GM12878 (cell line): ENCODE measurements around the gene DPAGT1. TPM values are rescaled to one million over a fixed set of nuclear protein-coding genes. Genes with fewer than 3 reads are reported as not detected.

Experiments used
- ATAC-seq: fragments of 200-7000 bp; cut with Tn5 transposase; 3 replicates; pipeline ENCODE4 v1.9.1; 2020; ENCODE audit warnings: mild to moderate bottlenecking, moderate library complexity
- BruUV-seq: library from RNA; stranded (reverse); fragments of 400-500 nt; replicated peaks from 2 replicates; lab custom pipeline; 2021; lab: Mats Ljungman, UMichigan
- CTCF ChIA-PET: fragments of 300-600 bp; sonication (Branson Sonifier 250); formaldehyde crosslinking; extraction: SDS; loops from one replicate; lab custom pipeline; 2021; ENCODE audit warnings: inconsistent platforms; lab: Yijun Ruan, JAX
- POLR2A ChIA-PET: fragments of 350-600 bp; formaldehyde crosslinking; extraction: SDS; loops from one replicate; lab custom pipeline; 2021; ENCODE audit warnings: inconsistent platforms; lab: Charles Lee
- RAD21 ChIA-PET: fragments of 300-600 bp; sonication (Branson Sonifier 250); formaldehyde crosslinking; loops from one replicate; lab custom pipeline; 2023; ENCODE audit warnings: antibody characterized with exemption; ENCODE audit not compliant: unreplicated experiment; lab: Charles Lee
- SMC1A ChIA-PET: fragments of 300-600 bp; sonication (Branson Sonifier 250); formaldehyde crosslinking; loops from one replicate; lab custom pipeline; 2023; ENCODE audit not compliant: unreplicated experiment, uncharacterized antibody; lab: Charles Lee
- DNase-seq: peaks from one replicate; pipeline ENCODE4 v3.0.0-alpha.2; 2011; ENCODE audit warnings: low read depth, low spot score
- FAIRE-seq: peaks from 3 replicates; lab custom pipeline; 2011; peaks lifted over from hg19 to GRCh38; lab: Jason Lieb, UNC
- H2AFZ ChIP-seq: 2 replicates; pipeline ENCODE4 v1.6.0; 2011; ENCODE audit warnings: low read depth, low read length, control low read depth; ENCODE audit not compliant: control insufficient read depth
- H3K27ac ChIP-seq: 2 replicates; pipeline ENCODE4 v1.5.1; 2011; ENCODE audit warnings: control low read depth; ENCODE audit not compliant: control insufficient read depth, insufficient read depth
- H3K27me3 ChIP-seq, 2 experiments: replicated peaks in 1 of 2; 2 replicates each; pipeline versions ENCODE4 v1.6.0 to v1.6.1; 2011; ENCODE audit warnings: low read length in 1 of 2; ENCODE audit not compliant: control insufficient read depth in 2 of 2, insufficient read depth in 2 of 2
- H3K36me3 ChIP-seq, 2 experiments: 2 replicates each; pipeline ENCODE4 v1.5.1; 2011; ENCODE audit warnings: low read length in 1 of 2; ENCODE audit not compliant: control insufficient read depth in 2 of 2, insufficient read depth in 2 of 2
- H3K4me1 ChIP-seq: 2 replicates; pipeline ENCODE4 v1.6.1; 2011; ENCODE audit warnings: mild to moderate bottlenecking, low read length, moderate library complexity, mixed read lengths; ENCODE audit not compliant: control insufficient read depth, insufficient read depth
- H3K4me2 ChIP-seq: 2 replicates; pipeline ENCODE4 v1.6.0; 2011; ENCODE audit warnings: control low read depth; ENCODE audit not compliant: control insufficient read depth, insufficient read depth
- H3K4me3 ChIP-seq: fragments of 200-600 bp; sonication (generic); 2 replicates; pipeline ENCODE4 v1.5.1; 2016
- H3K79me2 ChIP-seq: 2 replicates; pipeline ENCODE4 v1.6.0; 2011; ENCODE audit warnings: low read length; ENCODE audit not compliant: control insufficient read depth, insufficient read depth
- H3K9ac ChIP-seq: 2 replicates; pipeline ENCODE4 v1.8.0; 2011; ENCODE audit warnings: low read length, control low read depth, mixed read lengths; ENCODE audit not compliant: control insufficient read depth, insufficient read depth
- H3K9me3 ChIP-seq: replicated peaks from 3 replicates; pipeline ENCODE4 v1.5.1; 2011; ENCODE audit warnings: mild to moderate bottlenecking, low read length; ENCODE audit not compliant: control insufficient read depth, insufficient read depth
- H4K20me1 ChIP-seq: 2 replicates; pipeline ENCODE4 v1.6.0; 2011; ENCODE audit not compliant: control insufficient read depth, insufficient read depth
- BHLHE40 ChIP-seq, 2 experiments: fragments of 450-650 bp in 1 of 2; IDR thresholded peaks; 2 replicates each; pipeline ENCODE4 v1.6.1; 2011 to 2017; ENCODE audit warnings: low read depth in 2 of 2, borderline replicate concordance in 1 of 2, improper control_type of control experiment in 1 of 2, low read length in 1 of 2, mild to moderate bottlenecking in 1 of 2
- BRCA1 ChIP-seq: IDR thresholded peaks from 2 replicates; pipeline ENCODE4 v1.6.1; 2011; ENCODE audit warnings: low read depth, low read length, improper control_type of control experiment
- CHD2 ChIP-seq: IDR thresholded peaks from 2 replicates; pipeline ENCODE4 v1.6.1; 2011; ENCODE audit warnings: low read depth, low read length, improper control_type of control experiment, borderline replicate concordance
- EP300 ChIP-seq, 2 experiments: fragments of 150-350 bp in 1 of 2; IDR thresholded peaks; 2 replicates each; pipeline ENCODE4 v1.6.1; 2011 to 2012; ENCODE audit warnings: low read depth in 2 of 2, low read length in 2 of 2, borderline replicate concordance in 1 of 2, improper control_type of control experiment in 1 of 2, inconsistent platforms in 1 of 2; ENCODE audit not compliant: control insufficient read depth in 1 of 2
- FOXK2 ChIP-seq: fragments of 450-650 bp; IDR thresholded peaks from 2 replicates; pipeline ENCODE4 v1.6.1; 2017; ENCODE audit warnings: mild to moderate bottlenecking, moderate library complexity
- FOXM1 ChIP-seq: IDR thresholded peaks from 2 replicates; pipeline ENCODE4 v1.6.1; 2012; ENCODE audit warnings: low read depth, mild to moderate bottlenecking, inconsistent platforms, low read length, moderate library complexity
- HDGF ChIP-seq: fragments of 450-650 bp; IDR thresholded peaks from 2 replicates; pipeline ENCODE4 v1.6.1; 2016; ENCODE audit warnings: antibody characterized with exemption
- IKZF1 ChIP-seq: fragments of 450-650 bp; conservative IDR thresholded peaks from 2 replicates; pipeline ENCODE4 v1.6.1; 2017; ENCODE audit warnings: antibody characterized with exemption, mild to moderate bottlenecking
- NFYB ChIP-seq: IDR thresholded peaks from 2 replicates; pipeline ENCODE4 v1.6.1; 2011; ENCODE audit warnings: low read depth, mild to moderate bottlenecking, low read length, improper control_type of control experiment, moderate library complexity; ENCODE audit not compliant: insufficient read depth
- PML ChIP-seq: IDR thresholded peaks from 2 replicates; pipeline ENCODE4 v1.6.1; 2012; ENCODE audit warnings: low read length, inconsistent platforms
- POLR2AphosphoS2 ChIP-seq: IDR thresholded peaks from 2 replicates; pipeline ENCODE4 v1.6.1; 2011; ENCODE audit warnings: low read depth, mild to moderate bottlenecking, low read length, improper control_type of control experiment, moderate library complexity
- RAD21 ChIP-seq: IDR thresholded peaks from 2 replicates; pipeline ENCODE4 v1.6.1; 2011; ENCODE audit warnings: mild to moderate bottlenecking, low read depth, low read length, moderate library complexity; ENCODE audit not compliant: insufficient read depth
- RAD51 ChIP-seq: fragments of 450-650 bp; IDR thresholded peaks from 2 replicates; pipeline ENCODE4 v1.6.1; 2016; ENCODE audit warnings: moderate library complexity, mild to moderate bottlenecking, inconsistent platforms
- RFX5 ChIP-seq: IDR thresholded peaks from 2 replicates; pipeline ENCODE4 v1.6.1; 2011; ENCODE audit warnings: low read depth, low read length, improper control_type of control experiment
- SIN3A ChIP-seq: IDR thresholded peaks from 2 replicates; pipeline ENCODE4 v1.6.1; 2012; ENCODE audit warnings: low read depth, low read length, improper control_type of control experiment
- SMAD1 ChIP-seq: fragments of 450-650 bp; IDR thresholded peaks from 2 replicates; pipeline ENCODE4 v1.6.1; 2018; ENCODE audit warnings: mild to moderate bottlenecking, low read depth; ENCODE audit not compliant: partially characterized antibody
- ZNF622 ChIP-seq: fragments of 450-650 bp; IDR thresholded peaks from 2 replicates; pipeline ENCODE4 v1.6.1; 2017; ENCODE audit warnings: mild to moderate bottlenecking, inconsistent platforms
- WGBS: methylation state at CpG from one replicate; pipeline ENCODE4 v1.1.6; 2016; ENCODE audit warnings: low lambda C conversion rate; ENCODE audit not compliant: insufficient replicate concordance, insufficient coverage; ENCODE audit errors: missing lambda C conversion rate; 5-methylcytosine and 5-hydroxymethylcytosine counted together
- in situ Hi-C: fragments of 300-500 bp; cut with MboI; formaldehyde crosslinking; loops from 9 replicates; pipeline ENCODE4 v1.14.3; 2018; ENCODE audit warnings: mixed read lengths
- intact Hi-C: fragments of 100-400 bp; cut with micrococcal nuclease; formaldehyde crosslinking; loops from one replicate; pipeline ENCODE4 v1.14.2; 2022; ENCODE audit not compliant: unreplicated experiment
- polyA plus RNA-seq, 11 experiments: library from polyadenylated mRNA; depleted of rRNA in 4 of 11; unstranded in 6 of 11; stranded (reverse) in 5 of 11; fragments of >200 nt; fragmentation: Nextera tagmentation in 4 of 11; fragmentation: Illumina TruSeq in 1 of 11; extraction: Ambion mirVana in 4 of 11; extraction: Trizol in 1 of 11; gene quantifications; 1 replicate in 1 of 11; 2 replicates in 10 of 11; pipeline versions ENCODE4 v1.2.1 to v1.2.3, GENCODE V29; 2011 to 2016; ENCODE audit warnings: inconsistent platforms in 2 of 11, missing spikeins in 2 of 11, low read depth in 1 of 11
- total RNA-seq, 4 experiments: library from RNA; depleted of rRNA in 3 of 4; stranded (reverse); fragments of >200 nt in 3 of 4; fragmentation: Illumina TruSeq in 1 of 4; extraction: Trizol in 1 of 4; gene quantifications; 2 replicates each; pipeline versions ENCODE4 v1.2.1 to v1.2.3, GENCODE V29; 2013 to 2021
- TF ChIP-seq, protein P1 (sequence below): IDR thresholded peaks from 2 replicates; pipeline ENCODE4 v1.6.1; 2012; ENCODE audit warnings: low read depth, low read length, improper control_type of control experiment
- TF ChIP-seq, protein P2 (sequence below): IDR thresholded peaks from 2 replicates; pipeline ENCODE4 v1.6.1; 2012; ENCODE audit warnings: low read depth, low read length, improper control_type of control experiment
- TF ChIP-seq, protein P3 (sequence below): IDR thresholded peaks from 2 replicates; pipeline ENCODE4 v1.6.1; 2011; ENCODE audit warnings: borderline replicate concordance, low read depth, mild to moderate bottlenecking, moderate library complexity, mixed read lengths, low read length; ENCODE audit not compliant: insufficient read depth; ENCODE audit errors: extremely low read length

DPAGT1 gene
- total and polyA plus RNA-seq, 10 of the 15 experiments (the other 5 are each of a cell fraction or from before 2014, with no cell fraction given) = 20.5 to 95.6 (median 54.3) TPM

DNA sequence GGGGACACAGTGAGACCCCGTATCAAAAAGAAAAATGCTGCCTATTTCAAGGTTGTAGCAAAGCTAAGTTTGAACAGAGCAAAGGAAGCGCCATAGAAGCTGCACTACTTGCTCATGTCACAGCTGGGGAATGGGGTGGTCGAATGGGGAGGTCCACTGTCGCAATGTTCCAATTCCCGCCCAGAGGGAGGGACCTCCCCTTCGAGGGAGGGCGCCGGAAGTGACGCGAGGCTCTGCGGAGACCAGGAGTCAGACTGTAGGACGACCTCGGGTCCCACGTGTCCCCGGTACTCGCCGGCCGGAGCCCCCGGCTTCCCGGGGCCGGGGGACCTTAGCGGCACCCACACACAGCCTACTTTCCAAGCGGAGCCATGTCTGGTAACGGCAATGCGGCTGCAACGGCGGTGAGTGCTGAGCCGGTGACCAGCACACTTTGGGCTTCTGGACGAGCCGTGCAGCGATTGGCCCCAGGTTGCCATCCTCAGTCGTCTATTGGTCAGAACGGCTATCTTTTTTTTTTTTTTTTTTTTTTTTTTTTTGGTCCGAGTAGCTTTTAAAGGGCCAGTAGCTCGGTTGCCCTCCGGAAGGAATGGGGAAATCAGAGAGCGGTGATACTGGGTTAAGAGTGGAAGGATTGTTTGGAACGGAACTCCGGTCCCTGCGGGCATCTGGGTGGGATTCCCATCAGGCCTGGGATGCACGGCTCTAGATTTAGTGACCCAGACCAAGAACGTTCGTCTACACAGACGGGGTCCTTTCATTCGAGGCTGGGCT lies 16.8 kb downstream of the DPAGT1 start, which contains the start of gene HMBS:
Gene HMBS (plus strand): TSS at position 219 of the 774 bp plus-strand sequence. CDS start 153 bp downstream, at position 372.
- in situ Hi-C loops = no loop called here
- Histone ChIP-seq H3K4me1 (peaks cover 10% of the 10 kb centered on the region), H3K27me3 (no peaks in the 10 kb centered on the region), H3K9ac (peak within 1 kb of the TSS; percentile 62), H3K9me3 (no peaks in the 10 kb centered on the region), H3K4me3 (peak within 1 kb of the TSS; percentile 97), H3K4me2 (peak within 1 kb of the TSS; percentile 97), H3K36me3 (peaks cover 6 to 10% of the 10 kb centered on the region in 2 experiments; a peak in 3 of 4 replicates), H3K79me2 (peaks cover 12% of the 10 kb centered on the region), H4K20me1 (no peaks in the 10 kb centered on the region), H3K27ac (peak within 1 kb of the TSS; percentile 94), H2AFZ (peak within 1 kb of the TSS; percentile 96)
- ChIA-PET CTCF (interaction anchor here (0.6 to 2.8 kb wide), 17 partner anchors 10 to 1941 kb away, joined by 3 to 11 read pairs (median 3); partner anchors contain the start of genes C2CD2L, DDX6, HYOU1 and VPS11), RAD21 (interaction anchor here (0.5 to 2.3 kb wide), 17 partner anchors 10 to 239 kb away, joined by 3 to 16 read pairs (median 4); partner anchors contain the start of genes C2CD2L, CBL, DPAGT1 and HINFP), POLR2A (interaction anchor here (0.5 to 5.4 kb wide), 26 partner anchors 12 to 1358 kb away, joined by 3 to 69 read pairs (median 4); partner anchors contain the start of genes C2CD2L, CBL, CENATAC and DPAGT1), SMC1A (interaction anchor here (0.6 to 2.1 kb wide), 6 partner anchors 15 to 67 kb away, joined by 3 to 9 read pairs (median 4); partner anchors contain the start of genes C2CD2L, DPAGT1, RPS25 and TRAPPC4)
- BruUV-seq = no TSS peak
- intact Hi-C loops = loop anchor here (1.0 kb wide), 1 partner anchor 18 kb away; the partner anchor contains the start of gene VPS11
- WGBS = 2% methylated on average over 44 of the region's 45 CpGs
- peak; percentile 79 for DNase-seq
- ATAC-seq = peak; percentile 95
- peak; percentile 91 for FAIRE-seq
- TF ChIP-seq, protein P1, sequence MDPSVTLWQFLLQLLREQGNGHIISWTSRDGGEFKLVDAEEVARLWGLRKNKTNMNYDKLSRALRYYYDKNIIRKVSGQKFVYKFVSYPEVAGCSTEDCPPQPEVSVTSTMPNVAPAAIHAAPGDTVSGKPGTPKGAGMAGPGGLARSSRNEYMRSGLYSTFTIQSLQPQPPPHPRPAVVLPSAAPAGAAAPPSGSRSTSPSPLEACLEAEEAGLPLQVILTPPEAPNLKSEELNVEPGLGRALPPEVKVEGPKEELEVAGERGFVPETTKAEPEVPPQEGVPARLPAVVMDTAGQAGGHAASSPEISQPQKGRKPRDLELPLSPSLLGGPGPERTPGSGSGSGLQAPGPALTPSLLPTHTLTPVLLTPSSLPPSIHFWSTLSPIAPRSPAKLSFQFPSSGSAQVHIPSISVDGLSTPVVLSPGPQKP = peak; percentile 76; the same call in 1 of the 2 replicates
- TF ChIP-seq FOXK2 = no peak
- TF ChIP-seq BRCA1 = no peak
- TF ChIP-seq BHLHE40 (IDR thresholded peaks at IDR 0.05; ENCODE audit: borderline replicate concordance in 1 of 2, low read depth in 2 of 2, low read length in 1 of 2) = peak in 1 of 2 experiments; percentile 78; a peak in 2 of 4 replicates
- peak in 1 of 2 experiments; percentile 12; a peak in 1 of 4 replicates for TF ChIP-seq EP300 (IDR thresholded peaks at IDR 0.05; ENCODE audit: borderline replicate concordance in 1 of 2, control insufficient read depth in 1 of 2, low read depth in 2 of 2, low read length in 2 of 2)
- TF ChIP-seq IKZF1 = peak; percentile 54; the same call in 1 of the 2 replicates
- TF ChIP-seq RFX5 = peak; percentile 66; the same call in 1 of the 2 replicates
- TF ChIP-seq CHD2 = no peak
- TF ChIP-seq, protein P2, sequence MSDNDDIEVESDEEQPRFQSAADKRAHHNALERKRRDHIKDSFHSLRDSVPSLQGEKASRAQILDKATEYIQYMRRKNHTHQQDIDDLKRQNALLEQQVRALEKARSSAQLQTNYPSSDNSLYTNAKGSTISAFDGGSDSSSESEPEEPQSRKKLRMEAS = peak; percentile 86
- TF ChIP-seq RAD21 = no peak
- TF ChIP-seq SIN3A = peak; percentile 85; the same call in 1 of the 2 replicates
- TF ChIP-seq HDGF = 0 out of 2 replicates have a peak, but pooled peaks have one; percentile 49
- TF ChIP-seq PML = peak; percentile 92; the same call in 1 of the 2 replicates
- TF ChIP-seq NFYB = peak; percentile 87; the same call in 1 of the 2 replicates
- TF ChIP-seq FOXM1 = no peak
- TF ChIP-seq, protein P3, sequence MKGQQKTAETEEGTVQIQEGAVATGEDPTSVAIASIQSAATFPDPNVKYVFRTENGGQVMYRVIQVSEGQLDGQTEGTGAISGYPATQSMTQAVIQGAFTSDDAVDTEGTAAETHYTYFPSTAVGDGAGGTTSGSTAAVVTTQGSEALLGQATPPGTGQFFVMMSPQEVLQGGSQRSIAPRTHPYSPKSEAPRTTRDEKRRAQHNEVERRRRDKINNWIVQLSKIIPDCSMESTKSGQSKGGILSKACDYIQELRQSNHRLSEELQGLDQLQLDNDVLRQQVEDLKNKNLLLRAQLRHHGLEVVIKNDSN = peak; percentile 69
- peak; percentile 77 for TF ChIP-seq RAD51
- no peak for TF ChIP-seq ZNF622
- TF ChIP-seq POLR2AphosphoS2 = peak; percentile 73
- no peak for TF ChIP-seq SMAD1
